DMS114 treated with DMSO at 0.1 percent for 48 hours (cell line): ENCODE measurements around the gene PODXL2.

ENCODE experiments used
- DNase-seq: peaks from one replicate; lab custom pipeline; 2025; ENCODE audit not compliant: unreplicated experiment; lab: John Stamatoyannopoulos, UW

The PODXL2 gene

DNA sequence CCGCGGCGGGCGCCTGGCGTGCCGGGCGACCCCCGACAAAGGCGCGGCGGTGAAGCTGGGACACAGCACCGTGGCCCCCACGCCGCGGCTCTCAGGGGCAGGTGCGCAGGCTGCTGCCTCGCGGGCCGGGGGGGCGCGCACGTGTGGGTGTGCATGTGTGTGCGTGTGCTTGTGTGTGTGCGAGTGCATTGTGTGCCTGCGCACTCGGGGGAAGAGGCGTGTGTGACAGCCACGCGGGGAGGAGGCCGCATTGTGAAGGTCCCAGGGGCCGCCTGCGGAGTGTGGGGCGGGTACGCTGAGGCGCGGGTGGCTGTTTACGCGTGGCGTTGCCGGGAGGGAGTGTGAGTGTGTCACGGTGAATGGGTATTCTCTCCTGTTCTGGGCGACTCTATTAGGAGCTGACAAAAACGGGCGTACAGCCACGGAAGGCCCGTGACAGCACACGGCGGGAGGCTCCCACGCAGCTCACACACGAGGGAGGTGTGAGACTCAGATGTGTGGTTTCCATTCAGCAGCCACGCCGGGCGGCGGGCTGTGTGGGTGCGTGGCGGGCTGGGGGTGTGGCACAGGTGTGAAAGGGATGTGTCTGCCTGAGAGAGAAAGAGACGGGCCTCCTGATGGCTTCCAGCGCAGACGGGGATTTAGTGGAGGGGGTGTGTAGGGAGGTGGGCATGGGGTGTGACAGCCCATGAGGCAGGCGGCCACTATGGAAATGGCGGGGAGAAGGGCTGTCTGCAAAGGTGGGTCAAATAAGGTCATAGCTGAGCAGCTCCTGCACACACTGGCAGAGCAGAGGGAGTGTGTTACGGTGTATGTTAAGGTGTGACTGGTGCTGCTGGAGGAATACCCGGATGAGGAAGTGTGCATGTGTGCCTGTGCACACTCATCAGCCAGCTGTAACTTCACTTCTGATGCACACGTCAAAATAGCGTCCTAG, 750 bp downstream of the PODXL2 start:
- DNase-seq: no peak

DNA sequence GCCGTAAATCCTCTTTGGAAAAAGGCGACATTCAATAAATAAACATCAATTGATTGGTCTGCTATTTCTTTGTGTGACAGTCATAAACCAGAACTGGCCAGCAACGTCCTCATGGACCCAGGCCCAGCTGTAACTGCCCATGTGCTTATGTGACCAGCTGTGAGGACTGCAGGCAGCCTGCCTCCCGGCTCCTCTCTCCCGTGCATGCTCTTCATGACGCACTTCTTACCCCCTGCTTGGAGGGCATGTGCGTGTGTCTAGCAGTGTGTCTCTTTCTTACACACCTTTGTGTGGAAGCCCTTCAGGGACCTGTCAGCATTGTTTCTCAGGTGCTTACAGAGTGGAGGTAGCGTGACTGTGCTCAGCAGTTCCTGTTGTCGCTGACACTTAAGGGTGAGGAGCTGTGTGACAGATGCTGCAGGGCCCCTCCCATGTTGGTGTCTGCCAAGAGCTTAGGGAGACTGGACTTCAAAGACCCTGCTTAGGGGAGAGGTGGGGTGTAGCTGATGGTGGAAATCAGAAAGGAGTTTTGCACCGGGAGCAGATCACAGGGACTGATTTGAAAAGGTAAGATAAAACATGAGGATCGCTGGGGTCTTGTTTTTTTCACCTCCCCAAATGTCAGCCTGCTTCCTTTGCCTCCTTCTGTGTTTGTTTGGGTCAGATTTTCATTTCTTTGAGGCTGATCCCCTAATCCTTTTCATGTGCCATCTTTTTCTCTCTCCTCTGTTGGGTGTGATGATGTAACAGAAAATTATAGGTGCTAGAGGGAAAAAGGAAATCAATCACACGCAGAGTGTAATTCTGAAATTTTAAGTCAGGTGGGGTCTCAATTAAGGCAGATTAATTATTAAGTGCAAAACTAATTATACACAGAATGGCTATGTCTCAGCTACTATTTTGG, 2.1 kb downstream of the PODXL2 start:
- DNase-seq: no peak

DNA sequence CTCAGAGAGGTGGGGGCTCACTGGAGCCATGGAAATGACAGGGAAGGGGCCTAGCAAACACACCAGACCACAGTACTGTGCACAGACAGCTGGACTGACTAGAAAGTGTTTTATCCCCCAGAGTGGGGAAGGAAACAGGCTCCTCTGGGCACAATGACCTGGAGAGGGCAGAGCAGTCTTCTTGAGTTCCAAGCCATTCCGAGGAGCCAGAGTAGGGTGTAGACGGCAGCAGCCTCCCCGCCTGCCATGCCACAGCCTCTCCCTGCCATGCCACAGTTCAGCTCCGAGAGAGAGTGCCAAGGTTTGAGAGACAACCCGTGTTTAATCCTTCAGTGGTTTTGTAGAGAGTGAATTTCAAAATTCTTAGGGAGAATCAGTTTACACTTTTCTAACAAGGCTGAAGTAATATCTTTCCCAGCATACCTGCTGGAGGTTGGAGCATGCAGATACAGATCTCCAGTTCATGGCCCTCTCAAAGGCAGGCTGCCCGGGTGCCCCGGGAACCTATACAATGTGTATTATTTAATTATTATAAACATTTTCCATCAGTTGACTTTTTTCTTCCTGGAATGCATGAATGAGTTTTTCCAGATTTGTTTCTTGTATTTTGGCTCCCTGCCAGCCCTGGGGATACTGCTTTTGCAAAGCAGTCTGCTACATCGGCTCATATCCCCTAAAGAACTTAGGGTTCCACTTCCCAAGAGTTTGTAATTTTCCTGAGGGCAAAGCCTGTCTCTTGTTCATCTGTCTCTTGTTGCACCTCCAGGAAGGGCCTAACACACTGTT, 3.2 kb downstream of the PODXL2 start:
- no peak for DNase-seq

GRCh38 chr3:127634653-127635052, 5.7 kb downstream of the PODXL2 start:
- DNase-seq: no peak

GRCh38 chr3:127637546-127637945, 8.6 kb downstream of the PODXL2 start:
- no peak for DNase-seq

DNA sequence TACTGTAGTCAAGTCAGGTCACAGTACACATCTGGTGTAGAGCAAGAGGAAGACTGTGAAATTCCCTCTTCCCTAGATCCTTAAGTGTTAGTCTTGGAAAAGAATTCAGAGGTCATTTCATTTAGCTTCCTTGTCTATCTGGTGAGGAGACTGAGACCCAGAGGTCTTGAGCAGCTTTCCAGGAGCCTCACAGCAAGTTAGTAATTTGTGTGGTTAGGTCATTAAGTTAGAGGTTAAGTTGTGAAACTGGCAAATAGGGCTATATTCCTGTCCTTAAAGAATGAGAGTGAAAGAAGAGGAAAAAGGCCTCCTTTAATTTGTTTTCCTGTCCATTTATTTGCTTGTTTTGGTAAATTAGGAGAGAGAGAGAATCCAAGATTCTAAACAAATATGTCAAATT, 9.0 kb downstream of the PODXL2 start:
- DNase-seq: no peak

- DNase-seq: no peak
Measured at GRCh38 chr3:127639173-127640041, 10.4 kb downstream of the PODXL2 start.

GRCh38 chr3:127640042-127640355, 11.0 kb downstream of the PODXL2 start:
- DNase-seq: no peak

- no peak for DNase-seq
Measured at GRCh38 chr3:127644641-127645370, 15.8 kb downstream of the PODXL2 start.

DNA sequence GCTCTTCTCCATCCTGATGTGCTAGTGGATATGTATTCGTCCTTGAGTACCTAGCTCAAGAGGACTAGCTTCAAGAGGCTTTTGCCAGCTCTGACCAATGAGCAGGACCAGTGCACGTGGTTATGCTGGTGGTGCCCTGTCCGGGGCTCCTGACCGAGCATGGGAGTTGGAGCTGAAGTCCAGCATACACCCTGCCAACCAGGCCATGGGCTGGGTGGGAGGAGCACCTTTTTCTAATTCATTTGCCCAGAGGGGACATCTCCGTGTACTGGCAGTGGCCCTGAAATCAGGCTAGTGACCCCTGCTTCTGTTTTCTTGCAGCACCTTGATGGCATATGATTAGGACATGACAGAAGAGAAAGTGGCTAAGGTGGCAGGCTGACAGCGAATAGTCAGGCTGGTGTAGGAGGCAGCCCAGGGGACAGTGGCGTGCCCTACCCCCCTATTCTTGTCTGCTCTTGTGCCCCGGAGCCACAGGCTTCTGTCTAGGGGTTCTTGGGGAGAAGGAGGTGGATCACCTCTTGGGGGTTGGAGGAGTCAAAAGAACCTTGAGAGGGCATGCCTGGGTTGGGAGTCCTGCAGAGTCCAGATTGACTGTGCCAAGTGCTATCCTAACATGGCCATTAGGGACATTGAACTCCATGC, 16.5 kb downstream of the PODXL2 start:
- DNase-seq: no peak

DNA sequence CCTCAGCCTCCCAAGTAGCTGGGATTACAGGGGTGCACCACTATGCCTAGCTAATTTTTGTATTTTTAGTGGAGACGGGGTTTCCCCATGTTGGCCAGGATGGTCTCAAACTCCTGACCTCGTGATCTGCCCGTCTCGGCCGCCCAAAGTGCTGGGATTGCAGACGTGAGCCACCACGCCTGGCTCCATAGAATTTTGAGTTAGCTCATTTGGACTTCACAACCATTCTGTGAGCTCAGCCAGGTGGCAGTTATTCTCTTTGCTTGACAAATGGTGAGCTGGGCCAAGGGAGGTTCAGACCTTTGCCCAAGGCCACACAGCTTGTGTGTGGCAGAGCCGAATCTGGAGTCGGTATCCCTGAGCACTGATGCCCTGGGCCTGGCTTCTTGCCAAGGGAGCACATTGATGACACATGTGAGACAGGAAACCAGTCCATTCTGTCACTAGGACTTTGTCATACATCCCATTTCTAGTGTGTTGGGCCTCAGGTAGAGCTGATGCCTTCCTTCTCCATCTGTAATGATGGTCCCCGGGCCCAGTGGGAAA, 17.6 kb downstream of the PODXL2 start:
- DNase-seq: no peak

GRCh38 chr3:127647166-127647844, 18.3 kb downstream of the PODXL2 start:
- no peak for DNase-seq

- DNase-seq: no peak
Measured at GRCh38 chr3:127647845-127648204, 18.8 kb downstream of the PODXL2 start.

DNA sequence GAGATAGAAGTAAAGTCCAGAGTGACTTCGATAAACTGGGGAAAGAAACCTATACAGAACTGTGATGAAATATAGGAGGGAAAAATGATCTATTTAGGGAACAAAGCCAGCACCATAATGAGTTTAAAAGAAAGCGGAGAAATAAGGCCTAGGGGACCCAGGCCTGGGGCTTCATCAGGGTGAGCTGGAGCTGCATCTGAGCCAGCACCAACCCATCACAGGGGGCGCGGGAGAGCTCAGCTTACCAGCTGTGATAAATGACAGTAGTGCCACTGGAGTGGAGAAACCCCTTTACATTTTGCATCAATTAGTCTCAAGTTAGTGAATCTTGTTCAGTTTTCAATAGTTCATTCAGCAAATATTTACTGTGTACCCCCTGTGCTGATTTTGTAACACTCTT, 21.3 kb downstream of the PODXL2 start:
- DNase-seq: no peak

GRCh38 chr3:127651516-127652172, 22.7 kb downstream of the PODXL2 start:
- DNase-seq: no peak

DNA sequence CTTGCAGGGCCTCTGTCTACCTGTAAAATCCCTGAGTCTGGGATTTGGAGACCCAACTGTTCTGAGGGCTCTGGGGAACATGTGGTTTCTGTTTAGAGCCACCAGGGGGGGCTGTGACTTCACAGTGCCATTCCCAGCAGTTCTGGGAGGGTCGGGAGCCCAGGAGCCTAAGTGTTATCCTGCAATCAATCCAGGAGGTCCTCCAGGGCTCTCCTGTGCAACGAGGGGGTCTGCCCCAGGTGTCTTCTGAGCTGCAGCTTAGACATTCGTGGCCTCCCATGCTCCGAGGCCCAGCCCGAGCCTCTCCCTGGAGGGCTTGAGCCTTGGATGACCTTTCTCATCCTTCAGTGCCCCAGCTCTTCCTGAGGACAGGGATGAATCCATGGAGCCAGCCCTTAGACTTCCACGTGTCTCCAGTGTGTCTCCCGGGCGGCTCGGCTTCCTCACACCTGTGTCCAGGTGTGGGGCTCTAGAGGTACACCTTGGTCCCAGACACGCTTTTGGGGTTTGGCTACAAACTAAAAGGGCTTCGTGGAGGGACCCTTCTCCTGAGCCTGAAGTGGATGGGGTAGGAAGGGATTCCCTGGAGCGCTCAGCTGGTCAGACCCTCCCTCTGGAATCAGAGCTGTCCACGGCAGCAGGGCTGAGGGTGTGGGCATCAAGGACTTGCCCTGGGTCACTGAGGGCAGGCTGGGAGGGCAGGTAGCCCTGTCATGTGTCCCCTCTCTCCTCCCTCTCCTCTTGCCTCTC, 23.4 kb downstream of the PODXL2 start:
- peak; percentile 29 for DNase-seq

GRCh38 chr3:127654374-127654773, 25.4 kb downstream of the PODXL2 start:
- DNase-seq: no peak
